Measurements from ENCODE around the gene NPSR1. TPM values are rescaled to one million over a fixed set of nuclear protein-coding genes. Genes with fewer than 3 reads are reported as not detected.

Gene NPSR1
- total and polyA plus RNA-seq, 4 experiments from 2014 or later: not detected

DNA sequence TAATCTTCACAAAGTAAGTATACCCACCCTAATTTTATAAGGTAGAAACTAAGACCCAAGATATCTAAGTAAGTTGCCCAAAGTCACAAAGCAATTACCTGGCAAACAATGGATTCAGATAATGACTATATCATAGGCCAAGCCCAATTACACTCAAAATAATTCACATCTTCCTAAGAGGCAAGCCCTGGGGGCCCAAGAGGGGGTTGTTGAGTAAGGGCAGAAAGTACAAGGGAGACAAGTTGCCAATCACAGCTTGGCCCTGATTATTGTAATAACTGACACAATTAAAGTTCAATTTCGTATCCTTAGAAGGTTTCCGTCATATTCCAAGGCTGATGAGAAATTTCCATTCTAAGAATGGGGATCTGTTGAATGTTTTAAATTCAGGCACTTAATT lies 91.4 kb downstream of the NPSR1 start:
- no peak overlapping the region for H3K27ac Mint-ChIP-seq
- ChIA-PET CTCF (ENCODE audit: partially characterized antibody) (no interaction called here), POLR2A (ENCODE audit: partially characterized antibody) (no interaction called here)
- Histone ChIP-seq H3K36me3 (ENCODE audit: insufficient read depth, low read length) (no peaks in the 10 kb centered on the region), H3K27ac (ENCODE audit: low read depth, low read length) (no peak overlapping the region), H3K4me1 (ENCODE audit: insufficient read depth, low read length) (no peaks in the 10 kb centered on the region), H3K4me3 (ENCODE audit: low read length in 2 of 2) (no peak overlapping the region), H3K9me3 (ENCODE audit: control insufficient read depth in 1 of 2, low read length in 2 of 2) (no peaks in the 10 kb centered on the region), H3K27me3 (ENCODE audit: insufficient read depth, low read length) (no peaks in the 10 kb centered on the region)
- H3K36me3 Mint-ChIP-seq: no peaks in the 10 kb centered on the region
- H3K4me3 Mint-ChIP-seq: no peak overlapping the region
- DNase-seq: no peak
- H3K9me3 Mint-ChIP-seq: peaks cover 0 to 2% (median 0%) of the 10 kb centered on the region in 8 donors
- intact Hi-C loops (cut with micrococcal nuclease): no loop called here
- H3K27me3 Mint-ChIP-seq: peaks cover 2 to 3% of the 10 kb centered on the region in 2 donors
- H3K4me1 Mint-ChIP-seq: no peaks in the 10 kb centered on the region

- DNase-seq: no peak
- Mint-ChIP-seq H3K9me3 (peaks cover 0 to 2% (median 0%) of the 10 kb centered on the region in 8 donors), H3K4me1 (no peaks in the 10 kb centered on the region), H3K36me3 (no peaks in the 10 kb centered on the region), H3K27me3 (peaks cover 1% of the 10 kb centered on the region in 2 donors), H3K4me3 (no peak overlapping the region), H3K27ac (no peak overlapping the region)
- intact Hi-C loops (cut with micrococcal nuclease): no loop called here
- Histone ChIP-seq H3K4me1 (ENCODE audit: insufficient read depth, low read length) (no peaks in the 10 kb centered on the region), H3K27ac (ENCODE audit: low read depth, low read length) (no peak overlapping the region), H3K4me3 (ENCODE audit: low read length in 2 of 2) (no peak overlapping the region), H3K27me3 (ENCODE audit: insufficient read depth, low read length) (no peaks in the 10 kb centered on the region), H3K36me3 (ENCODE audit: insufficient read depth, low read length) (no peaks in the 10 kb centered on the region), H3K9me3 (ENCODE audit: control insufficient read depth in 1 of 2, low read length in 2 of 2) (no peaks in the 10 kb centered on the region)
- CTCF ChIA-PET (ENCODE audit: partially characterized antibody): no interaction called here
- POLR2A ChIA-PET (ENCODE audit: partially characterized antibody): no interaction called here
Observed at GRCh38 chr7:34750209-34750608, 92.2 kb downstream of the NPSR1 start.

DNA sequence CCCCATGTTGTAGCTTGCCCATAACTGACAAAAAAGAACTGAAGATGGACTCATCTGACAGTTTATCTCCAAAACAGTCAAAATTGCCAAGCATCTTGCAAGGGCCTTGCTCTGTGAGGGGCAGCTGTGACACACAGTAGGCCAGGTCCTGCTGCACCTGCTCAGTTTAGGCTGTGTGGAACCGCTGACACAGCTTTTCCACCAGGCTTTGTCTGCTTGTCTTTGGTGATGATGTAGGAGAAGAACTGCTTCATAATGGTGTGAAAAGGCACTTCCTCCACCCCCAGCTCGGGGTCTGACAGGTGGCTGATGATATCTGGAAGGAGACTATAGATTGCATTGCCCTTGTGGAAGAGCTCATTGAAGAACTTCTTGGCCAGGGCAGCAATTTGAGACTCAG lies 92.6 kb downstream of the NPSR1 start:
- intact Hi-C loops (cut with micrococcal nuclease): no loop called here

GRCh38 chr7:34751725-34752643 lies 94.0 kb downstream of the NPSR1 start:
- H3K27ac ChIP-seq (ENCODE audit: low read depth, low read length): no peak overlapping the region
- intact Hi-C loops (cut with micrococcal nuclease): loop anchor here (2.0 kb wide), 1 partner anchor 57 kb away; no protein-coding TSS in a partner anchor
- H3K36me3 Mint-ChIP-seq: no peaks in the 10 kb centered on the region
- POLR2A ChIA-PET (ENCODE audit: partially characterized antibody): no interaction called here
- H3K27ac Mint-ChIP-seq: no peak overlapping the region
- H3K4me3 Mint-ChIP-seq: no peak overlapping the region
- no peaks in the 10 kb centered on the region for H3K27me3 ChIP-seq (ENCODE audit: insufficient read depth, low read length)
- no peak for DNase-seq
- no peaks in the 10 kb centered on the region for H3K9me3 ChIP-seq (ENCODE audit: control insufficient read depth in 1 of 2, low read length in 2 of 2)
- H3K4me1 Mint-ChIP-seq: no peaks in the 10 kb centered on the region
- H3K27me3 Mint-ChIP-seq: peaks cover 0 to 1% of the 10 kb centered on the region in 2 donors
- peaks cover 0 to 2% (median 0%) of the 10 kb centered on the region in 8 donors for H3K9me3 Mint-ChIP-seq
- H3K36me3 ChIP-seq (ENCODE audit: insufficient read depth, low read length): no peaks in the 10 kb centered on the region
- CTCF ChIA-PET (ENCODE audit: partially characterized antibody): no interaction called here
- H3K4me1 ChIP-seq (ENCODE audit: insufficient read depth, low read length): no peaks in the 10 kb centered on the region
- no peak overlapping the region for H3K4me3 ChIP-seq (ENCODE audit: low read length in 2 of 2)

More for the DNA sequence above, 92.6 kb downstream of the NPSR1 start:
- H3K9me3 ChIP-seq (ENCODE audit: control insufficient read depth in 1 of 2, low read length in 2 of 2): no peaks in the 10 kb centered on the region
- no peak overlapping the region for H3K4me3 ChIP-seq (ENCODE audit: low read length in 2 of 2)
- H3K4me1 Mint-ChIP-seq: no peaks in the 10 kb centered on the region
- ChIA-PET CTCF (ENCODE audit: partially characterized antibody) (no interaction called here), POLR2A (ENCODE audit: partially characterized antibody) (no interaction called here)
- no peak for DNase-seq
- H3K36me3 ChIP-seq (ENCODE audit: insufficient read depth, low read length): no peaks in the 10 kb centered on the region
- H3K4me1 ChIP-seq (ENCODE audit: insufficient read depth, low read length): no peaks in the 10 kb centered on the region
- H3K27ac ChIP-seq (ENCODE audit: low read depth, low read length): no peak overlapping the region
- peaks cover 1% of the 10 kb centered on the region in 2 donors for H3K27me3 Mint-ChIP-seq
- no peak overlapping the region for H3K4me3 Mint-ChIP-seq
- no peak overlapping the region for H3K27ac Mint-ChIP-seq
- H3K9me3 Mint-ChIP-seq: peaks cover 0 to 2% (median 0%) of the 10 kb centered on the region in 8 donors
- H3K27me3 ChIP-seq (ENCODE audit: insufficient read depth, low read length): no peaks in the 10 kb centered on the region
- no peaks in the 10 kb centered on the region for H3K36me3 Mint-ChIP-seq

GRCh38 chr7:34752929-34753328 lies 94.9 kb downstream of the NPSR1 start:
- Histone ChIP-seq H3K27me3 (ENCODE audit: insufficient read depth, low read length) (no peaks in the 10 kb centered on the region), H3K36me3 (ENCODE audit: insufficient read depth, low read length) (no peaks in the 10 kb centered on the region), H3K4me1 (ENCODE audit: insufficient read depth, low read length) (no peaks in the 10 kb centered on the region), H3K9me3 (ENCODE audit: control insufficient read depth in 1 of 2, low read length in 2 of 2) (no peaks in the 10 kb centered on the region), H3K4me3 (ENCODE audit: low read length in 2 of 2) (no peak overlapping the region), H3K27ac (ENCODE audit: low read depth, low read length) (no peak overlapping the region)
- Mint-ChIP-seq H3K4me1 (no peaks in the 10 kb centered on the region), H3K9me3 (peaks cover 0 to 2% (median 0%) of the 10 kb centered on the region in 8 donors), H3K27me3 (peaks cover 0 to 5% of the 10 kb centered on the region in 2 donors), H3K27ac (no peak overlapping the region), H3K4me3 (no peak overlapping the region), H3K36me3 (no peaks in the 10 kb centered on the region)
- CTCF ChIA-PET (ENCODE audit: partially characterized antibody): no interaction called here
- no peak for DNase-seq
- intact Hi-C loops (cut with micrococcal nuclease): loop anchor here (2.0 kb wide), 1 partner anchor 58 kb away; no protein-coding TSS in a partner anchor
- POLR2A ChIA-PET (ENCODE audit: partially characterized antibody): no interaction called here

DNA sequence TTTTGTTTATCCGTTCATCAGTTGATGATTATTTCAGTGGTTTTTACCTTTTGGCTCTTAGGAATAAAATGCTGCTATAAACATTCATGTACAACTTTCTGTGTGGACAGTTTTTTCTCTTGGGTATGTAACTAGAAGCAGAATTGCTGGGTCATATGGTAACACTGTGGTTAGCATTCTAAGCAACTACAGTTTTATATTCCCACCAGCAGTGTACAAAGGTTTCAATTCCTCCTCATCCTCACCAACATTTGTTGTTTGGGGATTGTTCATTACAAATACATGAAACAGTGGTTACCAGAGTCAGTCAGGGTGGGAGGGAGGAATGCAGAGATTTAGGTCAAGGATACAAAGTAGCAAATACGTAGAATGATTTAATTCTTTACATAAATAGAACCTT lies 97.0 kb downstream of the NPSR1 start:
- no peaks in the 10 kb centered on the region for H3K36me3 Mint-ChIP-seq
- H3K4me1 ChIP-seq (ENCODE audit: insufficient read depth, low read length): no peaks in the 10 kb centered on the region
- no peak overlapping the region for H3K4me3 ChIP-seq (ENCODE audit: low read length in 2 of 2)
- POLR2A ChIA-PET (ENCODE audit: partially characterized antibody): no interaction called here
- DNase-seq: no peak
- no peak overlapping the region for H3K27ac Mint-ChIP-seq
- peaks cover 0 to 2% (median 0%) of the 10 kb centered on the region in 8 donors for H3K9me3 Mint-ChIP-seq
- CTCF ChIA-PET (ENCODE audit: partially characterized antibody): no interaction called here
- H3K4me1 Mint-ChIP-seq: peaks cover 0 to 3% (median 0%) of the 10 kb centered on the region in 4 donors
- H3K4me3 Mint-ChIP-seq: no peak overlapping the region
- no peak overlapping the region for H3K27ac ChIP-seq (ENCODE audit: low read depth, low read length)
- H3K9me3 ChIP-seq (ENCODE audit: control insufficient read depth in 1 of 2, low read length in 2 of 2): no peaks in the 10 kb centered on the region
- H3K27me3 ChIP-seq (ENCODE audit: insufficient read depth, low read length): no peaks in the 10 kb centered on the region
- intact Hi-C loops (cut with micrococcal nuclease): no loop called here
- H3K36me3 ChIP-seq (ENCODE audit: insufficient read depth, low read length): no peaks in the 10 kb centered on the region
- peaks cover 0 to 8% of the 10 kb centered on the region in 2 donors for H3K27me3 Mint-ChIP-seq

DNA sequence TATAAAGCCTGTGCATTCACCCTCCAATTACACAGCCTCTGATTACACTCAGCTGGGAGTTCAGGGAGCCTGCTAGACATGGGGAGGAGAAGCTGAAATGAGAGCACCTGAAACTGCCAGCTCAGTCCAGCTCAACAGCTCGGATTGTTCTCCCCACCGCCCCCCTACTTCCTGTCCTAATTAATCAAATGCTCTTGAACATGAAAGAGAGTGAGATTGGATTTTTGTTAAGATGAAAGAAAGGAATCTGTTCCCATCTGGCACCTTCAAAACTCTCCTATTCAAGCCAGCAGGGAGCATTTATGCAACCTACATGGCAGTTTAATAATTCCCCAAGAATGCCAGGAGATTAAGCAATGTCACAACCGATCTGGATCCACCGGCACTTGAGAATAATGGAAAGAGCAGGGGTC lies 98.0 kb downstream of the NPSR1 start:
- no peak overlapping the region for H3K4me3 Mint-ChIP-seq
- H3K9me3 ChIP-seq (ENCODE audit: control insufficient read depth in 1 of 2, low read length in 2 of 2): no peaks in the 10 kb centered on the region
- H3K4me3 ChIP-seq (ENCODE audit: low read length in 2 of 2): no peak overlapping the region
- no peaks in the 10 kb centered on the region for H3K36me3 Mint-ChIP-seq
- H3K27ac Mint-ChIP-seq: no peak overlapping the region
- H3K27me3 ChIP-seq (ENCODE audit: insufficient read depth, low read length): no peaks in the 10 kb centered on the region
- H3K27ac ChIP-seq (ENCODE audit: low read depth, low read length): no peak overlapping the region
- peaks cover 0 to 3% (median 0%) of the 10 kb centered on the region in 4 donors for H3K4me1 Mint-ChIP-seq
- CTCF ChIA-PET (ENCODE audit: partially characterized antibody): no interaction called here
- DNase-seq: no peak
- H3K27me3 Mint-ChIP-seq: peaks cover 0 to 8% of the 10 kb centered on the region in 2 donors
- no peaks in the 10 kb centered on the region for H3K4me1 ChIP-seq (ENCODE audit: insufficient read depth, low read length)
- peaks cover 0 to 2% (median 0%) of the 10 kb centered on the region in 8 donors for H3K9me3 Mint-ChIP-seq
- no peaks in the 10 kb centered on the region for H3K36me3 ChIP-seq (ENCODE audit: insufficient read depth, low read length)
- POLR2A ChIA-PET (ENCODE audit: partially characterized antibody): no interaction called here
- intact Hi-C loops (cut with micrococcal nuclease): no loop called here
